HG03558 (cell line): ENCODE results near the gene AP2B1.

ENCODE experiments used
- ATAC-seq: cut with Tn5 transposase; IDR thresholded peaks from one replicate; pipeline ENCODE4 v1.9.1; 2021; ENCODE audit warnings: moderate number of reproducible peaks; ENCODE audit not compliant: unreplicated experiment; ENCODE audit errors: extremely low read depth

Gene AP2B1

DNA sequence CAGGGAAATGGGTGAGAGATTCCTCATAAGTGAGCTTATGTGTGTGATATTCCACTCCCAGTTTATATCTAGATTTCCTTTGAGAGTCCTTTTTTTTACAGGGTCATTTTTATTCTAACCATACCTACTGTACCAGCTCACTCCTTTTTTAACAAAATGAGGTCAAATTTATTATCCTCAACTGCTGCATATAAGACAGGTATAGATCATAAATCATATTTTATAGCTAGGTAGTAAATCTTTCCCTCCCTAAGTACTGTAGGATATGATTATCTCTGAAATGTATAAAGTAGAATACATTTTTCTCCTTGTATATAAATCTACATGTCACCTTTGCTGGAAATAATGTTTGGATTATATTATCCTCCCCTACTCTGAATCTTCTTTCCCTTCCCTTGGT lies 31.5 kb downstream of the AP2B1 start:
- no peak for ATAC-seq

DNA sequence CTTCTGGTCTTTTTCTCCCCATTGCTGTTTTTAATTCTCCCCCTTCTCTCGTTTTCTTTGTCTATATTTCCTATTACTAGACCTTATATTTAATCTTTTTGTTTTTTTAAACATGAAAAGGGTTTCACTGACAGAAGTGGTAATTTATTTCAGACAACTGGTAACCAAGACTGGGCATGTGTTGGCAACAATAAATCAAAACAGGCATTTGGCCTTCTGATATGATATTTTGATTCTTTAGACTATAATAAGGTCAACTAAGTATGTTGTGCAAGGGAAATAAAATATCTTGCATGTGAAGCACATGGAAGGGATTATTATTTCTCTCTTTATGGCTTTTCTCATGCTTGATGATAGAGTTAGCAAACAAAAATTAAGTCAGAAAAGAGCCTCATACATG lies 34.6 kb downstream of the AP2B1 start:
- ATAC-seq, result no peak

DNA sequence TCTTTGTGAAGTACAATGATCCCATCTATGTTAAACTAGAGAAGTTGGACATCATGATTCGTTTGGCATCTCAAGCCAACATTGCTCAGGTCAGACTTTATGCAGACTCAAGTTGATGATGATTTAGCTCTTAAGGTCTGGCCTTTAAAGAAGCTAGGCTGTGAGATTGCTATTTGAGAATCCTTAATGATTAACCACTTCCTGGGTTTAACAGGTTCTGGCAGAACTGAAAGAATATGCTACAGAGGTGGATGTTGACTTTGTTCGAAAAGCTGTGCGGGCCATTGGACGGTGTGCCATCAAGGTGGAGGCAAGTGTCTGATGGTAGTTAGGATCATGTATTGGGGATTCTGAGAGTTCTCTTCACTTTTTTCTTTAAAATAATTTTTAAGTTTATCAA lies 40.3 kb downstream of the AP2B1 start:
- no peak for ATAC-seq

DNA sequence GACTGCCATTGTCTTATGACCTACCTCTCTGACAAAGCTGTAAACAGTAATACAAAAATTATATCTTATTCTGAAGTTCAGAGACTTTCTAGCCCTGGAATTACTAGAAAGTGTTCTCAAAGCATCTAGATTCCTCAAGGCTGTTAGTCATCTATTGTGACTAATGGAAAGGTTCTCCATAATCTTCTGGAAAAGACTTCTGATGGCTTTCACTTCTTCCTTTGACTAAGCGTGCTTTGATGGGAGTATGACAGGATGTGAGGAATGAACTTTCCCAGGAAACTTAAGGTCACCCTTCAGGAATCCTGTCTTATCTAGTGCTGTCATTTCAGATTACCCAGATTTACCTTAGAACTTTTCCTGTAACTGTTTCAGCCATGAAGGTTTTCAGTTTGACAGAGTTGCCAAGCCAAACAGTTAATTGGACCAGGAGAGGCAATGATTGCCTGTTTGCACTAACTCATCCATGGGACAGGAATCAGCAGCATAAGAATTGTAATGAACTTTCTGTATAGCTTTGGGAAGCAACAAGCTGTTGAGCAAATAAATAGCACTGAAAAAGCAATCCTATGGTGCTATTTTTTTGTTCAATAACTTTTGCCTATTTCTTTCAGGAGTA lies 43.5 kb downstream of the AP2B1 start:
- ATAC-seq, result no peak

DNA sequence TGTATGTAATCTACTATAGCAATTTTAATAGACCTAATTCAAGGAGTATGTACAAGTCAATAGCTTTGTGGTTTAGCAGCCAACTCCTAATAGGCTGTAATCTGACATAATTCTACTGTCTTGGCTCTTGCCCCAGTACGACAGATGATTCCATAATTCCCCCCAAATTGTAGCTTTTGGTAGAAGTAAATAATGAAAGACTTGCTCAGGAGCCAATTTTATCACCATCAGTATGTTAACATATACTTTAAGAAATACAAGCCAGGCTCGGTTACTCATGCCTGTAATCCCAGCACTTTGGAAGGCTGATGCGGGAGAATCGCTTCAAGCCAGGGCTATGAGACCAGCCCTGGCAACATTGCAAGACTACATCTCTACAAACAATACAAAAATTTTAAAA lies 53.9 kb downstream of the AP2B1 start:
- no peak for ATAC-seq

DNA sequence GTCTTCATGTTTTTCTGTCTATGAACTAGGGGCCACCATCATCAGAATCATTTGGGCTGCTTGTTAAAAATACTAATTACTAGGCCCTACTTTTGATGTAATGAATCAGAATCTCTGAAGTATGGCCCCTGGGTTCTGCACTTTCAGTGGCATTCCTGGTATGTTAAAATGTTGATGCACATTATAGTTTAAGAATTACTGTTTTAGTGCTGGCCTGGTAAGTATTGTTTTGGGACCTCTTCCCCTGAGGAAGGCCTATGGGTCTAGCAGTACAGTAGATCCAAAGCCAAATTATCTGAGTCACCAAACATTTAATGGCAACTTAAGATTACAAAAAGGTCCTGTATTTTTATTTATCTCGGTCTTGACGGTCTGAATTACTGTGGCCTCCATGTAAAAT lies 58.8 kb downstream of the AP2B1 start:
- ATAC-seq, result no peak

DNA sequence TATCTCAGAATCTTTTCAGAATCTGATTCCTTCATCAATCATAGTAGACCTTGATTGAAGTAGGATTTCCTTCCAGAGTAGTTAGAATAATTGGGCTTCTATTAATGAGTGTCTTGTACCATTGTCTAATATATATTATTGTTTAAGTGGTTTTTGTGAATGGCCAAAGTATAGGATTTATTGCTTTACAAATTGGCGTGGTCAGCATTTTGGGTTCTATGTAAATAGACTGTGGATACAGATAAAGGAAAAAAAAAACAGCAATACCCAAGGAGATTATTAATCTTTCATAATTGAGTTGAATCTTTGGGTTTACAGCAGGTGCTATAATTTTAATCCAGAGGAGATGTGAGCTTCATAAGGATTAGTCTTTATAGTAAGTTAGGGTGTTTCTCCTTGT lies 64.3 kb downstream of the AP2B1 start:
- no peak for ATAC-seq

DNA sequence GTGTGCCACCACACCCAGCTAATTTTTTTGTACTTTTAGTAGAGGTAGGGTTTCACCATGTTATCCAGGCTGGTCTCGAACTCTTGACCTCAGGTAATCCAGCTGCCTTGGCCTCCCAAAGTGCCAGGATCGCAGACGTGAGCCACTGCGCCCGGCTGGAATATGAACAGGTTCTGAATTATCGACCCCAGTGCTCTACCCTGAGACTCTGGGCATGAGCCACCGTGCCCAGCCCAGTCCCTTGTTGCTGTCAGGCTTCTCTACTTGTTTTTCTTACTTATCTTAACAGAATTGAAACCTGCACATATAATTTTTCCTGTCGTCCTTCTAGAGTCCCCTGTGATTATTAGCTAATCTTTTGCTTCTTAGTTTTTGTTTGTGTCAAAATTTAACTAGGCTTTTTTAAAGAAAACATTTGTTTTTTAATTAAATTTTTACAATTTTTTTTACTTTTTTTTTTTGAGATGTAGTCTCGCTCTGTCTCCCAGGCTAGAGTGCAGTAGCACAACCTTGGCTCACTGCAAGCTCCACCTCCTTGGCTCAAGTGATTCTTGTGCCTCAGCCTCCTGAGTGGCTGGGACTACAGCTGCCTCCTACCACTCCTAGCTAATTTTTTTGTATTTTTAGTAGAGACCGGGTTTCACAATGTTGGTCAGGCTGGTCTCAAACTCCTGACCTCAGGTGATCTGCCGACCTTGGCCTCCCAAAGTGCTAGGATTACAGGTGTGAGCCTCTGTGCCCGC lies 66.7 kb downstream of the AP2B1 start:
- no peak for ATAC-seq

DNA sequence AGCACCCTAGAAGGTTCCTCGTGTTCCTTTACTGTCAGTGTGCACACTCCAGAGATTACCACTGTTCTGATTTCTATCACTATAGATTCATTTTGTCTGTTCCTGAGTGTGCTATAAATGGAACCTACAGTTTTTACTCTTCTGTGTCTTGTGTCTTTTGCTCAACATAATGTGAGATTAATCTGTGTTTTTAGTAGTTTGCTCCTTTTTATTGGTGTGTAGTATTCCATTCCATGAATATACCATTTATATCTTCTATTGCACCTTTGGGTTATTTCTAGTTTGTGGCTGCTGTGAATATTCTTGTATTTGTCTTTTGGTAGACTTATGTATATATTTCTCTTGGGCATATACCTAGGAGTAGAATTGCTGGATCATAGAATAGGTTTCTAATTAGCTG lies 68.2 kb downstream of the AP2B1 start:
- no peak for ATAC-seq

DNA sequence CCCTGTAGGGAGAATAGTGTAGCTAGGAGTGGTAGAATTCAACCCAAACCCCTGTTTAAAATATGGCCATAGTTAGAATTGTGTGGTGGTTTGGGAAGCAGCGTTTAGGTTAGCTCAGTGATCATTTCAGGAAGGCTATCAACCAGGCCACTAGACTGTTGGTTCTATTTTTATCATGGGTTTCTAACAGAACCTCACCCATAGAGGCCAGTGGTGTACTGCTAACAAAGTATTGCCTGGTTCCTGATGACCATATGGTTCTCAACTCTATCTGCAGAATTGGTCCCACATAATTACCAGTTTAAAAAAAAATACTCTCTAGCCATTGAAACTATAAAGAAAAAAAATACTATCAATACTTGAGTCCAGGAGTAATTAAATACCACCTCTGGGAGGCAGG lies 73.8 kb downstream of the AP2B1 start:
- no peak for ATAC-seq

DNA sequence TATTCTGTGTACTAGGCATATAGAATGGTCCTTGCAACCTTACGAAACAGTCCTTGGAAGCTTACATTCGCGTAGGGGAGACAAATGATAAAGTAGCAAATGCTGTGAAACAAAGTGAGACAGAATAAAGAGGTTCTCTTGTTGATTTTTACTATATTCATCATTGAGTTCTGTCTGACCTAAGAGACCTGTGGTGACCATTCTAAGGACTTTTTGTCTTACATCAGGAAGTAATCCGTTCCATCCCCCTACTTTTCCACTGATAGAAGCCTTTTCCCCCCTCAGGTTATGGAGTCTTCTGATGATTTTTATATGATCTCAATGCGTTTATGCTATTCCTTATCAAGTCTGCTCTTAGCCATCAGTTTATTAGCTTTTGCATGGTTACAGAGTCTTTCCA lies 77.6 kb downstream of the AP2B1 start:
- ATAC-seq, result no peak

DNA sequence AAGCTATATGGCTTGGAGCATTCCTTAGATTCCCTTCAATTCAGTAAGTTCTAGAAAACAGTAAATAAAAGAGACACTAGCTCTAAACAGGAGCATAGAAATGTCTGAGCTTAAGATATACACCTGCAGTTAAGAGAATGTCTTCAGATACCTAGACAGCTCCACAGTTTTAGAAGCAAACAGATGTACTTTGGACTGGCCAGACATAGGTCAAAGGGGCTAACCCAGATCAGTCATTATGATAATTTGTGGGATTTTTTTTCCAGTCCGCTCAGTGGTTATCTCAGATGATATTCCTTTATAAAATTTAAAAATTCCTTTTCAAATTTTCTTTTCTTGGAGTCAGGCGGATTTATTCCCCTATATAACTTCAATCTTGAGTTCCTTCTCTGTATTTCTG lies 78.5 kb downstream of the AP2B1 start:
- ATAC-seq, result no peak

DNA sequence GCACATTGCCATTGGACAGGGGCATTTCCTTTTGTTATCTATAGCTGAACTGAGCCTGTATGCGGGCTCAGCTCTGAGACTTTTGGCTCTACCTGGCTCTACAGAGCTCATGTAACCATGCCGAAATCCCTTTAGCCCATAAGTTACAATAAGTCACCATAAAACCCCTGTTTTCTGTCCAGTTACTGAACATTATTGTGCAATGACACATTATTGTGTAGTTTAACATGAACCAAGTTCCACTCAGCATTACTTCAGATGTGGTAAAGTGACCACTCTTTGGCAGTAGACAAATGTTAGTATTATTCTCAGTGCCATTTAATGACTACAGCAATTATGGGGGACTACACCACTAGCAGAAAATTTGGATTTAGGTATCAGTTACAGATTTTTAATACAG lies 78.9 kb downstream of the AP2B1 start:
- ATAC-seq, result no peak

DNA sequence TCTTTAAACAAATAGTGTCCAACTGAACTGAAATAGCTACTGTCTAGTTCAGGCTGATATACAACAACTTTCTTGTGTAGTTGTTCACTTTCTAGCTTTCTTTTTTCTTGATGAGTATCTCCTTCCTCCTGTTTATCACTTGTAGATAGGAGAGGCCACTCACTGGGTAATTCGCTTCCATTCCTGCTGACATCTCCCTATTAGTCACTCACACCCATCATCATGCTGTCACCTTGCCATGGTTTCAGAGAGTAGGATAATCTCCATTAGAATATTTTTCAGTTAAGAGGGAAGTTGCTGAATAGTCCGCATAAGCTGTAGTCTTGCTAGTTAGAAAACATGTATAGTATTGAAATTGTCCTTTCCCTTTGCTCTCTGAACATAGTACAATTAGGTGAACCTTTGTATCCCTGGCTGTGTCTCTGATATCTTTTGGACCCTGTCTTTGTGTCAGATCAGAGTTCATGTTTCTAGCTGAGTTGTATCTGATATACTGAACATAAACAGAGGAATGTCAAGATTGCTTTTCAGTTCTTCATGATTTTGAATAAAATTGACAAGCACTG lies 79.9 kb downstream of the AP2B1 start:
- ATAC-seq, result no peak

DNA sequence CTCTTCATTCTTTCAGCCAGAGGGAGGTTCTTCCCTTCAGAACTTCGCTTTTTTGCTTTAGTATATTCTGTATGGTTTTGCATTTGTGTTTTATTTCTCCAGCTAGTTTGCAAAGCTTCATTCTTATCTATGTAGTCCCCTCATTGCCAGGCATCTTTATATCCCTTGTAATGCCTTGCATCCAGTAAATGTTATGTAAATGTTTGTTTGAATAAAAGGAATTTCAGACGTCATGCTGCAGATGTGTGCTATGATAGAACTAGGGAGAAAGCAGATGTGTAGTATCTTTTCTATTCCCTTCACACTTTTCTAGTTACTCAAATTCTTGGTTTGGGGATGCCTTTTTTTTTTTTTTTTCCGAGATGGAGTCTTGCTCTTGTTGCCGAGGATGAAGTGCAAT lies 81.7 kb downstream of the AP2B1 start:
- no peak for ATAC-seq

DNA sequence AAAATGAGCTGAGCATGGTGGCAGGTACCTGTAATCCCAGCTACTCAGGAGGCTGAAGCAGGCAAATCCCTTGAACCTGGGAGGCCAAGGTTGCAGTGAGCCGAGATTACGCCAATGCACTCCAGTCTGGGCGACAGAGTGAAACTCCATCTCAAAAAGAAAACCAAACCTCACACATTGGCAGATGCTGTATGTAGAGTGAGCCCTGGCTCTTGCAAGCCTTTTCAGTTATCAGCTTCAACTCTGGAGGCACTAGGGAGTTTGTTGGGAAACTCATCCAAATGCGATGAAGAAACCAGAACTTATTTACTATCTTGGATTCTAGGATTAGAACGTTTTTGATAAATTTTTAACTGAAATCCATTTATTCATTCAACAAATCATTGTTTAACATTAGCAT lies 87.4 kb downstream of the AP2B1 start:
- ATAC-seq, result no peak

DNA sequence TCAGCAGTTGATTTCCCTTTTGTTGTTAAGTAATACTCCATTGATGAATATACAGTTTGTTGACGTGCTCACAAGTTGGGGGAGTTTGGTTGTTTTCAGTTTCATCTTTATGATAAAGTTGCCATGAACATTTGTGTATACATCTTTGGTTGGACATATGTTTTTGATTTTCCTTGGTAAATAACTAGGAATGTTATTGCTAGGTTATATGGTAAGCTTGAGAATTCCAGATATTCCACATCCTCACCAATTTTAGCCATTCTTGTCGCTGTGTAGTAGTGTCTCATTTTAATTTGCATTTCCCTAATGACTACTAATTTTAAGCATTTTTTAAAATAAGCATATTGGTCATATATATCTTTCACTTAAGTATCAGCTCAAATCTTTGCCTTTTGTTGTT lies 89.3 kb downstream of the AP2B1 start:
- ATAC-seq, result no peak

DNA sequence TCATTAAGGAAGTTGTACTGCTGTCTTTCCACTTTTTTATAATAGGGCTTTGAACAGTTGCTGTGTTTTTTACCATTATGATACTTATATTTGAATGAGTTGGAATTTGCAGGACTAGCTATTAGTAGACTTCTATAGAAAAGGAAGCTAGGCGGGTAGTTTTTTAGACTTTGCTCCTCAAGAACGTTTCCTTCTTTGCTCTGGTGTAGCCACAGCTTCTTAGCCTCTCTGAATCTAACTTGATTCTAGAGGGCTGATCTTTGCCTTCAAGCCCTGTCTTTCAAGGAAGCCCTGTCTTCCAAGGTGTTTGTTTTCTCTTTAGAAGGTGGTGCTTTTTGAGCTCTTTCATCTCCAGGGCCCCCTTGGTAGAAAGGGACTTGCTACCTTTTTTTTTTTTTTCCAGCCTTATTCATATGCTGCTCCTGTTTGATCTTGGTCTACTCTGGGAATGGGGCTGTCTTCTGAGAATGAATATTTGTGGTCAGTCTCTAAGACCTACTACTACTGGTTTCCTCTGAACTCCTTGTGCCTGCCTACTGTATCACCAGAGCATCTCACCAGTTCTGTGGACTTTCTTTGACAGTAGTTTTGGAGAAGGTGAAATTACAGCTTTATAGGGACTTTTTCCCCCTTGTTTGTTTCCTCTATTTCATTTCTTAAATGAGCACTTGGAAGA lies 92.0 kb downstream of the AP2B1 start:
- no peak for ATAC-seq

DNA sequence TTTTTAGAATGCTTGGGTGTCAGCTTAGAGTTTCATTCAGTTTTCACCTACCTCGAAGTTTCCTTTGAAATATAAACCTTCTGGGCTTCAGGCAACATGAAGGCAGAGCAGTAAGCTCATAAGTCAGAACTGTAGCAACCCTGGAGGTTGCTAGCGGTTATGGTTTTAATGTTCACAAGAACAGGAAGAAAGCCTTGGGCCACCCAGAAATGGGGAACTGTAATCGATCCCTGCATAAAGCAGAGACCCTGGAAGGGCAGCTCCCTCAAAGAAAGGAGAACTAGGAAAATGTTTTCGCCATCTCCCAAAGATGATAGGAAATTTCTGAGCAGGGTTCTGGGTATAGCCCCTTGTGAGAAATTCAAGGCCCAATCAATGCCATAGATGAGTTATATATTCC lies 96.5 kb downstream of the AP2B1 start:
- ATAC-seq, result no peak

DNA sequence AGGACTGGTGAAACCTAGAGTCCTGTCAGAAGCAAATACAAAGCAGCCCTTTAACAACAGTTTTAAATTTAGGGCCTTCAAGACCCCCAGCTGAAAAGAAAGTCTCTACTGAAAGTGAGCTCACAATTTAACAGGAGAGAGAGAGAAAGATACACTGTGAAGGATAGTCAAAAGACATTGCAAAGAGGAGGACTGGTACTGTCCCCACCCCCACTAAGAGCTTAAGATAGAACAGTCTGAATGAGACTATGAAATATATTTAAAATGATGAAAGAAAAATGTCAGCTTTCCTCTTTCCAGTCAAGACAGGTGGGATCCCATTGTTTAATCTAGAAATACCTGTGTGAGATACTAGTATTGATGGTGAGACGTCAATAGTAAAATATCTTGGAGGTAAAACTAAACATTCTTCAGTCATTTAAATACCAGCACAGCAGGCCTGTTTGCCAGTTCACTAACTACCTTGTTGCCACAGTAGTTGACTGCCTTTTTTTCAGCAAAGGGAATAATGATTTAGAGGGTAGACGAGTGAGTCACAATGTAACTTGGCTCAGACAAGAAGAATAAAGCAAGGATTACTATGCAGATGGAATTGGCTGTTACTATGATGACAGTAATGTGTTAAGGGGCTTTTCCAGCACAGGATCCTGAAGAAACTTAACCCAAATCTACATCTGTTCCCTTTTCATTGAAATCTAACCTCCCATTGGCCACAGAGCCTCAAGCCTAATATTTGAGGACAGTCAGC lies 97.1 kb downstream of the AP2B1 start:
- no peak for ATAC-seq
